GM12865 (cell line): ENCODE data around the gene ARPIN.
"Not testable (repeated sequence)": the region's sequence is repeated elsewhere in the genome, so short reads cannot be mapped to it uniquely, and the experiment has no call there.

ENCODE experiments used
- DNase-seq: peaks from one replicate; pipeline ENCODE4 v3.0.0; 2010; ENCODE audit warnings: low read depth
- H3K4me3 ChIP-seq: 2 replicates; pipeline ENCODE4 v1.5.1; 2011; ENCODE audit warnings: mild to moderate bottlenecking, low read depth, low read length, control low read depth
- TF ChIP-seq, protein P1 (sequence below): IDR thresholded peaks from 2 replicates; pipeline ENCODE4 v1.5.1; 2011; ENCODE audit warnings: low read length, control low read depth, low read depth, inconsistent platforms; ENCODE audit not compliant: insufficient read depth; ENCODE audit errors: missing control alignments

The ARPIN gene

DNA sequence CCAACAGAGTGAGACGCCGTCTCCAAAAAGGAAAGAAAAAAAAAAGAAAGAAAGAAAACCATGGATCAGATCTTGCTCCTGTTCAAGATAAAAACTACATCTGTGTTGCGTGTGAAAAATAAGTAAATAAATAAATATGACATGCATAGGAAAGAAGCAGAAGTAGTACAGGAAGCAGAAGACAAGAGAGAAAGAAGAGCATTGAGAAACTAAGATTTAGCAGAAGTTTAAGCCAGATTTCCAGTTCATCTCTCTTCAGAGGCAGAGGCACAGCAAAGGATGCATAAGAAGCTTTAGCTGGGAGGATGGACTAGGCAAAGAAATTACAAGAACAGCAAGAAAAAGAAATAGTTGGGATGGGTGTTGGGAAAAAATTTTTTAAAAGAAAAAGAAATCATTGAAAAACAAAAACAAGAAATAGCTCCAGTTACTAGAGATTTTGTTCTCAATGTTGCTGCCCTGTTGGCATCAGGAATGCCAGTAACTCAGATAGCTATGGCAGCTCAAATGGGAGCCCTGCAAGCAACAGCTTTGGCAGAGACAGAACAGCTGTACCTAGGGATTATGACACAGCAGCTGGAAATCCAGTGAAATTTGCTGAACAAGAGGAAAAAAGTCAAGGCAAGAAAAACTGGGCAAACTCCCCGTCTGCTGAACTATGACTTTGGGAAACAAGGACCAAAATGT, 36.2 kb downstream of the ARPIN start:
- TF ChIP-seq, protein P1, sequence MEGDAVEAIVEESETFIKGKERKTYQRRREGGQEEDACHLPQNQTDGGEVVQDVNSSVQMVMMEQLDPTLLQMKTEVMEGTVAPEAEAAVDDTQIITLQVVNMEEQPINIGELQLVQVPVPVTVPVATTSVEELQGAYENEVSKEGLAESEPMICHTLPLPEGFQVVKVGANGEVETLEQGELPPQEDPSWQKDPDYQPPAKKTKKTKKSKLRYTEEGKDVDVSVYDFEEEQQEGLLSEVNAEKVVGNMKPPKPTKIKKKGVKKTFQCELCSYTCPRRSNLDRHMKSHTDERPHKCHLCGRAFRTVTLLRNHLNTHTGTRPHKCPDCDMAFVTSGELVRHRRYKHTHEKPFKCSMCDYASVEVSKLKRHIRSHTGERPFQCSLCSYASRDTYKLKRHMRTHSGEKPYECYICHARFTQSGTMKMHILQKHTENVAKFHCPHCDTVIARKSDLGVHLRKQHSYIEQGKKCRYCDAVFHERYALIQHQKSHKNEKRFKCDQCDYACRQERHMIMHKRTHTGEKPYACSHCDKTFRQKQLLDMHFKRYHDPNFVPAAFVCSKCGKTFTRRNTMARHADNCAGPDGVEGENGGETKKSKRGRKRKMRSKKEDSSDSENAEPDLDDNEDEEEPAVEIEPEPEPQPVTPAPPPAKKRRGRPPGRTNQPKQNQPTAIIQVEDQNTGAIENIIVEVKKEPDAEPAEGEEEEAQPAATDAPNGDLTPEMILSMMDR = no peak
- DNase-seq = no peak
- H3K4me3 ChIP-seq = no peak overlapping the region

DNA sequence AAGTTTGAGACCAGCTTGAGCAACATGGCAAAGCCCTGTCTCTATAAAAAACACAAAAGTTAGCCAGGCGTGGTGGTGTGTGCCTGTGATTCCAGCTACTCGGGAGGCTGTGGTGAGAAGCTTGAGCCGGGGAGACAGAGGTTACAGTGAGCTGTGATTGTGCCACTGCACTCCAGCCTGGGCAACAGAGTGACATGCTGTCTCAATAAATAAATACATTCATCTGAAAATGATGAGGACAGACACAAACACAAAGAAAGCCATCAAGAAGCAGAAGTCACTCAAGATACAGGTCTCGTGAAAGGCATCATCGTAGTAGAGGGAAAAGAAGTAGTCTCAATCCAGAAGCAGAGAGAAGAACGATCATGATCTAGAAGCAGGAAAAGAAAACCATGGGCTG, 37.0 kb downstream of the ARPIN start:
- DNase-seq = no peak
- TF ChIP-seq, protein P1 = no peak
- no peak overlapping the region for H3K4me3 ChIP-seq

- TF ChIP-seq, protein P1 = peak; percentile 98
- H3K4me3 ChIP-seq = no peak overlapping the region
- peak; percentile 85 for DNase-seq
These were observed 37.7 kb downstream of the ARPIN start for GRCh38 chr15:89874926-89875564.

DNA sequence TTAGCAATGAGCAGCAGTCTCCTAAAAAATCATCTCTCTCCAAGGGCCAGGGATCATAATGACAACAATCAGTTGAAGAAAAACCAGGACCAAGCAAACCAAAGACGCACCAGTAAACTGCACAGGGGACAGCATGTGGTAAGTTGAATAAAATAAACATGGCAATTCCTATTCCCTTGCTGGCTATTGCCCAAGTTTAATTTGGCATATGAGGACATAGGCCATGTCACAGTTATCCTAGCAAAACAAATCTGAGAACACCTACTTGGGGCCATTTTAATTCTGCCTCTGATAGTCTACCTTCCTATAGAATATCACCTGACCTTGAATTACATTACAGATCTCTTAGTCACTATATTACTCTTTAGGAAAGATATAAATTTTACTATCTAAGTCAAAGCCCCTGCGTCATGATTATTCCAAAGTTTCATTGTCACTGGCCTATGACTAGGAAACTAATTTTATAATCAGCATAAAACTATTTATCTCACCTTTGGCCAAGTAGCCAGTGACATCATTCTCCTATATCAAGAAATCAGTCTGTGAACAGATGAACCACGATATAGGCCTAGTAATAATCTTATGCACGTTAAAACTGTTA, 42.0 kb downstream of the ARPIN start:
- H3K4me3 ChIP-seq = no peak overlapping the region
- no peak for DNase-seq
- TF ChIP-seq, protein P1 = no peak

DNA sequence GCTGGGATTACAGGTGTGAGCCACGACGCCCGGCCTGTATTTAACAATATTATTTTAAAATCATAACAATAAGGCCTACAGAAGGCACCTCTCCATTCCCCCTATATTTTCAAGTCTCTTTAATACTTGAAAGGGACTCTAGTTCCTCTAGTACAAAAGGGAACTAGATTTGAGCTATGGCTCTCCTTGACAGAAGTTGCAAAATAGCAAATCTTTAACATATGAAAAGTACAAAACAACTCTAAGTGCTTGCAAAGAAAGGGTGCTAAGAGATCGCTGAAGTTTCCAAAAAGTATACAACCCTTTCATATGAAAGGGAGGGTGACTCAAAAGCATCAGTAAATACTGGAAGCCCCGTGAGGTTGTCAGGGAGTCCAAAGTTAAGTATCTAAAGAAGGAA, 42.7 kb downstream of the ARPIN start:
- TF ChIP-seq, protein P1 = no peak
- DNase-seq = no peak
- H3K4me3 ChIP-seq = no peak overlapping the region

DNA sequence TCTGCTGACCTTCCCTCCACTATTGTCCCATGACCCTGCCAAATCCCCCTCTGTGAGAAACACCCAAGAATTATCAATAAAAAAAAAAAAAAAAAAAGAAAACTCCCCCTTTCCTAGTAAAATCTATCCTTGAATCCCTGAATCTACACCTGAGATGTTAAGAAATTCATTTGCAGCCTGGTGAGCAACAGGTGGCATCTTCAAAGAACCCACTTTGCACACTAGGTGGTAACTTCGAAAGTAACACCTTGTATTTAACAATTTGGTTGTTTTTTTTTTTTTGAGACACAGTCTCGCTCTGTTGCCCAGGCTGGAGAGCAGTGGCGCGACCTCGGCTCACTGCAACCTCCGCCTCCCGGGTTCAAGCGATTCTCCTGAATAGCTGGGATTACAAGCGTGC, 43.3 kb downstream of the ARPIN start:
- DNase-seq, H3K4me3 ChIP-seq: not testable (repeated sequence)

DNA sequence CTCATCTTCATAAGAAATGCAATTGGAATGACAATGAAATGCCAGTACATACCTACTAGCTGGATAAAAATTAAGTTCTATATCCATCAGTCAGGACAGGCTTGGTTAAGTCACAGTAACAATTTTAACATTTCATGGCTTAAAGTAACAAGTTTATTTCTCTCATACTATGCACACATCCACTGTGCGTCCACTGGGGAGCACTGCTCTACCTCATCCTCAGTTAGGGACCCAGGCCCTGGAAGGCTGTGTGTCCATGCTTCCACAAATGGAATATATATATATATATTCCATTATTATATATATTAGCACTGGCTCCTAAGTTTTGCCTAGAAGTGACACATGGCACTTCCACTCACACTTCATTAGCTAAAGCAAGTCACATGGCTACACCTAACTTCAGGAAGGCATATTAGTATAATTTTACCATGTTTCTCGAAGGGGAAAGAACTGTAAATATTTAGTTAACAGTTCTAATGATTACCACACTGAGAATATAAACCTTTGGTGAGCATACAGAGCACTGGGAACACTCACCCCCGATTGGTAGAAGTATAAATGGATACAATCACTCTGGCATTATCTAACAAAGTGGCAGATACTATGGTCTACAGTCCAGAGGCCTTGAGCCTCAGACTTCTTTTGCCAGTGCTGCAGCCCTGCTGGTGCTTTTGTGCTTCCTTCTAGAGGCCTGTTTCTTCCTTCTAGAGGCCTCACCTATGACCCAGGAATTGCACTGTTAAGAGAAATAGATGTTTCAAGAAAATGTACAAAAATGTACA, 47.6 kb downstream of the ARPIN start:
- H3K4me3 ChIP-seq = no peak overlapping the region

More for the DNA sequence above, 47.6 kb downstream of the ARPIN start:
- TF ChIP-seq, protein P1 = no peak
- DNase-seq = no peak
